ENCODE data around the gene CGB5.
A peak's percentile ranks its signal among the peaks of the same experiment; 100 is the strongest.
"Not testable (repeated sequence)": the region's sequence is repeated elsewhere in the genome, so short reads cannot be mapped to it uniquely, and the experiment has no call there.

The CGB5 gene

GRCh38 chr19:49059053-49059452, 15.4 kb downstream of the CGB5 start:
- no peak for DNase-seq

GRCh38 chr19:49061000-49061399, 17.4 kb downstream of the CGB5 start:
- no peak for DNase-seq

GRCh38 chr19:49061445-49061844, 17.8 kb downstream of the CGB5 start:
- no peak for DNase-seq

- no peak for DNase-seq
Observed at GRCh38 chr19:49064029-49064629, 20.5 kb downstream of the CGB5 start.

GRCh38 chr19:49064768-49065611, 21.3 kb downstream of the CGB5 start, which contains the start of gene NTF4:
Gene NTF4, minus strand, starts transcription at chr19:49064818. Its CDS starts 2,821 bp downstream, at chr19:49061997.
- DNase-seq, result no peak

- no peak for DNase-seq
Observed at GRCh38 chr19:49065905-49066512, 22.4 kb downstream of the CGB5 start.

GRCh38 chr19:49067554-49067953, 23.9 kb downstream of the CGB5 start:
- DNase-seq, result no peak

- DNase-seq, result no peak
Observed at GRCh38 chr19:49069026-49069425, 25.4 kb downstream of the CGB5 start.

GRCh38 chr19:49070416-49070815, 26.8 kb downstream of the CGB5 start:
- DNase-seq, result no peak

GRCh38 chr19:49071860-49072547, 28.4 kb downstream of the CGB5 start:
- no peak for DNase-seq

GRCh38 chr19:49073514-49074378, 30.1 kb downstream of the CGB5 start:
- no peak for DNase-seq

GRCh38 chr19:49074869-49075268, 31.2 kb downstream of the CGB5 start:
- DNase-seq, result not testable (repeated sequence)

- DNase-seq, result no peak
Observed at GRCh38 chr19:49080392-49080791, 36.7 kb downstream of the CGB5 start.

- DNase-seq, result no peak
Observed at GRCh38 chr19:49081273-49081672, 37.6 kb downstream of the CGB5 start.

GRCh38 chr19:49084206-49085019, 40.8 kb downstream of the CGB5 start:
- no peak for DNase-seq

GRCh38 chr19:49085020-49085867, 41.6 kb downstream of the CGB5 start, which contains the start of gene SNRNP70:
Gene SNRNP70, plus strand, starts transcription at chr19:49085451. Its CDS starts 964 bp downstream, at chr19:49086415.
- DNase-seq, result peak; percentile 95 to 99

GRCh38 chr19:49085868-49086232, 42.2 kb downstream of the CGB5 start:
- DNase-seq, result no peak

GRCh38 chr19:49086296-49086695, 42.6 kb downstream of the CGB5 start:
- DNase-seq, result no peak

- no peak for DNase-seq
Observed at GRCh38 chr19:49091391-49092038, 47.9 kb downstream of the CGB5 start.

- DNase-seq, result no peak
Observed at GRCh38 chr19:49092686-49093085, 49.0 kb downstream of the CGB5 start.

All from bone marrow (tissue), 2 donors.